ENCODE measurements around the gene PEF1. TPM values are rescaled to one million over a fixed set of nuclear protein-coding genes. Genes with fewer than 3 reads are reported as not detected.
A peak's percentile ranks its signal among the peaks of the same experiment; 100 is the strongest.

PEF1 gene
- total and polyA plus RNA-seq, 4 donors: 75.1 to 103 (median 80.8) TPM

- Histone ChIP-seq H3K9ac (ENCODE audit: insufficient read depth in 1 of 2, low read length in 2 of 2) (no peak overlapping the region), H3K4me3 (no peak overlapping the region), H3K36me3 (ENCODE audit: control insufficient read depth in 4 of 4, insufficient read depth in 4 of 4, low read length in 4 of 4) (no peaks in the 10 kb centered on the region), H3K27ac (ENCODE audit: low read depth in 1 of 2, low read length in 1 of 2) (no peak overlapping the region), H3K27me3 (ENCODE audit: control insufficient read depth in 3 of 3, insufficient read depth in 3 of 3, low read length in 2 of 3) (no peaks in the 10 kb centered on the region), H3K4me1 (ENCODE audit: control insufficient read depth in 5 of 5, insufficient read depth in 5 of 5, low read length in 5 of 5) (no peaks in the 10 kb centered on the region), H3K9me3 (ENCODE audit: control insufficient read depth in 4 of 4, insufficient read depth in 3 of 4, low read length in 3 of 4) (no peaks in the 10 kb centered on the region)
- ATAC-seq (ENCODE audit: insufficient read depth, low FRiP score): peak; percentile 81
- WGBS, 2 donors: 50 to 59% methylated on average over 10 of the region's 10 CpGs
- peak; percentile 65 to 74 (median 73) for DNase-seq
- TF ChIP-seq CTCF (IDR thresholded peaks at IDR 0.05; ENCODE audit: control extremely low read depth, extremely low read depth): peak; percentile 70
These were observed 50.7 kb downstream of the PEF1 start for GRCh38 chr1:31593770-31594632.

DNA sequence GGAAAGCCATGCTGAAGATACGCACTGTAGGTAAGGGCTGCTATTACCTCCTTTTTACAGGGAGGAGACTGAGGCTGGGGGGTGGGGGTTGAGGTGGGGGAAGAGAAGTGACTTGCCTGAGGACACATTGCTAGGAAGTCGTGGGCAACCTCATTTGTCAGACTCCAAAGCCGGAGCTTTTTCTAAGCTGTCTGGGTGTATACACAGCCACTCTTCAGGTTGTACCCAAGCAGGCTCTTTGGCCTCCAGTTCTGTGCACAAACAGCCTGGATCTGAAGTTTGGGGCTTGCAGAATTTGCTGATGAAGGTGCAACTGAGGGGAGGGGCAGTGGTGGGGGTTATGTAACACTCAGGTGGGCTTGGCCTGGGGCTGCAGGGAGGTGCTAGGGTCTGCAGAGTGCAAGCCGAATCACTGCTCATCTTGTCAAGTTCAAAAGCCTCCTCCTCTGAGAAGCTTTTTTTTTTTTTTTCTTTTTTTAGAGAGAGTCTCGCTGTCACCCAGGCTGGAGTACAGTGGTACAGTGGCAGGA is 51.5 kb downstream of the PEF1 start:
- H3K9ac ChIP-seq (ENCODE audit: insufficient read depth in 1 of 2, low read length in 2 of 2): no peak overlapping the region
- H3K36me3 ChIP-seq (ENCODE audit: control insufficient read depth in 4 of 4, insufficient read depth in 4 of 4, low read length in 4 of 4): no peaks in the 10 kb centered on the region
- H3K27ac ChIP-seq (ENCODE audit: low read depth in 1 of 2, low read length in 1 of 2): no peak overlapping the region
- H3K9me3 ChIP-seq (ENCODE audit: control insufficient read depth in 4 of 4, insufficient read depth in 3 of 4, low read length in 3 of 4): no peaks in the 10 kb centered on the region
- DNase-seq: no peak
- no peak overlapping the region for H3K4me3 ChIP-seq
- H3K27me3 ChIP-seq (ENCODE audit: control insufficient read depth in 3 of 3, insufficient read depth in 3 of 3, low read length in 2 of 3): no peaks in the 10 kb centered on the region
- ATAC-seq (ENCODE audit: insufficient read depth, low FRiP score): no peak
- WGBS, 2 donors: 80 to 81% methylated on average over 5 of the region's 5 CpGs
- H3K4me1 ChIP-seq (ENCODE audit: control insufficient read depth in 5 of 5, insufficient read depth in 5 of 5, low read length in 5 of 5): peaks cover 0 to 5% (median 5%) of the 10 kb centered on the region in 5 donors
- TF ChIP-seq CTCF (IDR thresholded peaks at IDR 0.05; ENCODE audit: control extremely low read depth, extremely low read depth): no peak

- H3K9me3 ChIP-seq (ENCODE audit: control insufficient read depth in 4 of 4, insufficient read depth in 3 of 4, low read length in 3 of 4): no peaks in the 10 kb centered on the region
- no peak overlapping the region for H3K4me3 ChIP-seq
- no peak overlapping the region for H3K27ac ChIP-seq (ENCODE audit: low read depth in 1 of 2, low read length in 1 of 2)
- no peak overlapping the region for H3K9ac ChIP-seq (ENCODE audit: insufficient read depth in 1 of 2, low read length in 2 of 2)
- H3K36me3 ChIP-seq (ENCODE audit: control insufficient read depth in 4 of 4, insufficient read depth in 4 of 4, low read length in 4 of 4): no peaks in the 10 kb centered on the region
- TF ChIP-seq CTCF (IDR thresholded peaks at IDR 0.05; ENCODE audit: control extremely low read depth, extremely low read depth): no peak
- no peak for ATAC-seq (ENCODE audit: insufficient read depth, low FRiP score)
- no peak for DNase-seq
- no peaks in the 10 kb centered on the region for H3K27me3 ChIP-seq (ENCODE audit: control insufficient read depth in 3 of 3, insufficient read depth in 3 of 3, low read length in 2 of 3)
- peaks cover 0 to 14% (median 9%) of the 10 kb centered on the region in 5 donors for H3K4me1 ChIP-seq (ENCODE audit: control insufficient read depth in 5 of 5, insufficient read depth in 5 of 5, low read length in 5 of 5)
These were observed 52.5 kb downstream of the PEF1 start for GRCh38 chr1:31592132-31592531.
